ENCODE data around the gene HAPLN2.
"Not testable (repeated sequence)": the region's sequence is repeated elsewhere in the genome, so short reads cannot be mapped to it uniquely, and the experiment has no call there.

HAPLN2 gene

DNA sequence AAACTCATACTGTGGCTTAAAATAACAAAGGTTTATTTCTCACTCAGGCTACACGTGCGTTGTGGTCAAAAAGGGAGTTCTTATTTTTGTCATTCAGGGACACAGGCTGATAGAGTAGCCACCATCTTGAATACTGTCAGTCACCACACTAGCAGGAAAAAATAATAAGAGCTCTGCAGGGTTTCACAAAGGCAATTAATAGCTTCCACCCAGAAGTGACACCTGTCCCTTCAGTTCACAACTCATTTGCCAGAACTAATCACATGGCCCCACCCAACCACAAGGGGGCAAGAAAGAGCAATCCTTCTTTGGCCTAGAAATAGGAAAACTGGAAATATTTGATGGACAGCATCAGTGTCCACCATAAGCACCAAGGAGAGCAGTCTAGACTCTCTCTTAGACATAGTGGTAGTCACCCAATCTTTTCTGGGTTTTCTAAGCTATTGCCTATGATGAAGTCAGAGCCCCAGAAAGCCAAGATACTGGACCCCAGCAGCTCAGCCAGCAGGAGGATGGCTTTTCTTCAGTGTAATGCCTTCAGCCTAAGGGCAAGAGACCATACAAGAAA lies 8.2 kb downstream of the HAPLN2 start:
- peak; percentile 36 for DNase-seq (ENCODE audit: low read depth, low spot score)
- TF ChIP-seq, protein P1, sequence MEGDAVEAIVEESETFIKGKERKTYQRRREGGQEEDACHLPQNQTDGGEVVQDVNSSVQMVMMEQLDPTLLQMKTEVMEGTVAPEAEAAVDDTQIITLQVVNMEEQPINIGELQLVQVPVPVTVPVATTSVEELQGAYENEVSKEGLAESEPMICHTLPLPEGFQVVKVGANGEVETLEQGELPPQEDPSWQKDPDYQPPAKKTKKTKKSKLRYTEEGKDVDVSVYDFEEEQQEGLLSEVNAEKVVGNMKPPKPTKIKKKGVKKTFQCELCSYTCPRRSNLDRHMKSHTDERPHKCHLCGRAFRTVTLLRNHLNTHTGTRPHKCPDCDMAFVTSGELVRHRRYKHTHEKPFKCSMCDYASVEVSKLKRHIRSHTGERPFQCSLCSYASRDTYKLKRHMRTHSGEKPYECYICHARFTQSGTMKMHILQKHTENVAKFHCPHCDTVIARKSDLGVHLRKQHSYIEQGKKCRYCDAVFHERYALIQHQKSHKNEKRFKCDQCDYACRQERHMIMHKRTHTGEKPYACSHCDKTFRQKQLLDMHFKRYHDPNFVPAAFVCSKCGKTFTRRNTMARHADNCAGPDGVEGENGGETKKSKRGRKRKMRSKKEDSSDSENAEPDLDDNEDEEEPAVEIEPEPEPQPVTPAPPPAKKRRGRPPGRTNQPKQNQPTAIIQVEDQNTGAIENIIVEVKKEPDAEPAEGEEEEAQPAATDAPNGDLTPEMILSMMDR (IDR thresholded peaks at IDR 0.05; ENCODE audit: low read depth, low read length): peak; percentile 76
- H3K4me3 ChIP-seq (ENCODE audit: low read depth, low read length): no peak overlapping the region
- in situ Hi-C loops (cut with HindIII; ENCODE audit: low sequenced_read_pairs): no loop called here

DNA sequence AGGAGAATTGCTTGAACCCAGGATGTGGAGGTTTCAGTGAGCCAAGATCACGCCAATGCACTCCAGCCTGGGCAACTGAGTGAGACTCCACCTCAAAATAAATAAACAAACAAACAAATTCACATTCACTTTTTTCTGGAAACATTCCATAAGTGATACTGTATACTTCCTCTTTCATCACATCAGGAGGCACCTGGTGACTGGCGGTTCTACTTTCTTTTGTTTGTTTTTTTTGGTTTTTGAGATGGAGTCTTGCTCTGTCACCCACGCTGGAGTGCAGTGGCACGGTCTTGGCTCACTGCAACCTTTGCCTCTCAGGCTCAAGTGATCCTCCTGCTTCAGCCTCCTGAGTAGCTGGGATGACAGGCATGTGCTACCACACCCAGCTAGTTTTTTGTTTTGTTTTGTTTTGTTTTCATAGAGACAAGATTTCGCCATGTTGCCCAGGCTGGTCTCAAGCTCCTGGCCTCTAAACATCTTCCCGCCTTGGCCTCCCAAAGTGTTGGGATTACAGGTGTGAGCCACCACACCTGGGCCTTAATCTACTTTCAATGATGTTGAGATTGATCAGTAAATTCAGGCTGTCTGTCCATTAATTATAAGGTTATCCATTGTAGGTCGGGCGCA lies 10.7 kb downstream of the HAPLN2 start:
- DNase-seq (ENCODE audit: low read depth, low spot score): no peak
- H3K4me3 ChIP-seq (ENCODE audit: low read depth, low read length): no peak overlapping the region
- in situ Hi-C loops (cut with HindIII; ENCODE audit: low sequenced_read_pairs): no loop called here
- TF ChIP-seq, protein P1 (IDR thresholded peaks at IDR 0.05; ENCODE audit: low read depth, low read length): no peak

DNA sequence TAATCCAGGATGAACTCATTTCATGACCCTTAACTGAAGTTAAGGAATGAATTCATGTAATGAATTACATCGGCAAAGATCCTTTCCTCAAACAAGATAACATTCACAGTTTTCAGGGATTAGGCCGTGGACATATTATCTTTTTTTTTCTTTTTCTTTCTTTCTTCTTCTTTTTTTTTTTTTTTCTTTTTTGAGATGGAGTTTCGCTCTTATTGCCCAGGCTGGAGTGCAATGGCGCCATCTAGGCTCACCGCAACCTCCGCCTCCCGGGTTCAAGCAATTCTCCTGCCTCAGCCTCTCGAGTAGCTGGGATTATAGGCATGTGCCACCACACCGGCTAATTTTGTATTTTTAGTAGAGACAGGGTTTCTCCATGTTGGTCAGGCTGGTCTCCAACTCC lies 11.9 kb downstream of the HAPLN2 start:
- H3K4me3 ChIP-seq (ENCODE audit: low read depth, low read length); in situ Hi-C loops (cut with HindIII; ENCODE audit: low sequenced_read_pairs); DNase-seq (ENCODE audit: low read depth, low spot score): not testable (repeated sequence)

DNA sequence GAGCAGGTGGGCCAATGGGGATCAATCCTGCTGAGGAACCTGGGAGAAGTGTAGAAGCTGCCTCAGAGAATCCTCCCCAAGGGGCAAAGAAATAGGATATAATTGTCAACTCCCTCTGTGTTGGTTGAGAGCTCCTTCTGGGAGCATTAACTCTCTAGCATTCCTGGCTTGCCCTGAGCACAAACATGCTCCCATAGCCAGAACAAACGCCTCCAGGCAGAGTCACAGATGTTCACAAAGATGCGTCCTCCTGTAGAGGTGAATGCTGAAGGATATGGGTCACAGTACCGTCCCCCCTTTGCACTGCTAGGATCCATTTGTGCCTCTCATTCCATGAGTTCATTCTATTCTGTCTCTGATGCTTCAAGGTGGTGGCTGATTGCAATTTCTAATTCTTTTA lies 13.1 kb downstream of the HAPLN2 start:
- in situ Hi-C loops (cut with HindIII; ENCODE audit: low sequenced_read_pairs): no loop called here
- TF ChIP-seq, protein P1 (IDR thresholded peaks at IDR 0.05; ENCODE audit: low read depth, low read length): no peak
- no peak for DNase-seq (ENCODE audit: low read depth, low spot score)
- H3K4me3 ChIP-seq (ENCODE audit: low read depth, low read length): no peak overlapping the region

DNA sequence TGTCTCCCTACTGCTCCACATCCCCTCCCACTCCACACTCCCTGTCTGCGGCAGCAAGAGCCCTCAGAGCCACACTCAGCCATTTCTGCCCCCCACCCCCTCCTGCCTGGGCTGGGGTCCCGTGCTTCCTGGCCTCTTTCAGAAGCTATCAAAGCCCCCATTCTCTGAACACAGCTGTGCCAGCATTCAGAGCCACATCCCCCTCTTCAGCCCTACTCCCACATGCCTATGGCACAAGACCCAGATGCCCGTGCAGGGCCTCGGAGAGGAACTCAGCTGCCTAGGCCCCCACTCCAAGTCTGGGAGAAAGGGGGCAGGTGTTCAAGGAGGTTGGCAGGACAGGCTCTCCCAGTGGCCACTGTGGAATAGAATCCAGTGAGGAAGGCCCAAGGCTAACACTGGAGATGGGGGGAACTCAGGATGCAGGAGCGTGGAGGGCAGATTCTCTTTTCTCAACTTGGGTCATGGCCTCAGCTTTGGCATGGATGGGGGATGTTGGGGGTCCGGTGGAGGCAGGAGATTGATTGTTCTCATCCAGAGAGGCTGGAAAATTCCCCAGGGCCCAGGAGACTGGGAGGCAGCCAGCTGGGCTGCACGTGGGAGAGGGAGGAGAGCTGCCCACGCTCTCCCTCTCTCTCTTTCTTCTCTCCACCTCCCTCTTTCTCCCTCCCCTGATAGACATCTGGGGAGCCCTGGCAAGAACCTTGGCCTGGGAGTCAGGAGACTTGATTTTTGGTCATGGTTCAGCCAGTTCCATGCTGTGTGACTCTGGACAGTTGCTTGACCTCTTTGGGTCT lies 19.2 kb downstream of the HAPLN2 start:
- DNase-seq (ENCODE audit: low read depth, low spot score): no peak
- TF ChIP-seq, protein P1 (IDR thresholded peaks at IDR 0.05; ENCODE audit: low read depth, low read length): no peak
- H3K4me3 ChIP-seq (ENCODE audit: low read depth, low read length): no peak overlapping the region
- in situ Hi-C loops (cut with HindIII; ENCODE audit: low sequenced_read_pairs): no loop called here

DNA sequence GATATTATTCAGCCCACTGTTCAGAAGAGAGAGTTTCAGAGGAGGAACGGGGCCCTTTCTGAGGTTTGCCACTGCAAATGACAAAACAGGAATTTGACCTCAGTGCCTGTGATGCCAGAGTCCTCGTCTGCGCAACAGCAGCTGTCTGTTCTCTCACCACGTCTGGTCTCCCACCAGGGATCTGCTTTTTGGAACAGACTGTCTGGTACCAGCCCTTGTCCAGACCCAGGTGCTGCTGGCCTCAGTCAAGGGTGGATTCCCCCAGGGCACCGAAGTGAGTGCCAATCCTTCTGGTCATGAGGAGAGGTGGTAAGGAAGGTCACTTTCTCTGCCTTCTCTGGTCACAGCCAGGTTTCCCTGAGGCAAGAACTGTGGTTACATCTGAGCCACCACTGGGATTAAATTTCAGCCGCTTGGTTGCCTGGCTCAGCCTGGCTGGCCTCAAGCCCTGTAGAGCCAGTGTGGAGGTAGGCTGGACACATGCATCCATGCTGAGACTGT lies 20.4 kb downstream of the HAPLN2 start:
- DNase-seq (ENCODE audit: low read depth, low spot score): no peak
- in situ Hi-C loops (cut with HindIII; ENCODE audit: low sequenced_read_pairs): no loop called here
- no peak overlapping the region for H3K4me3 ChIP-seq (ENCODE audit: low read depth, low read length)
- TF ChIP-seq, protein P1 (IDR thresholded peaks at IDR 0.05; ENCODE audit: low read depth, low read length): no peak

All from astrocyte of the spinal cord (primary cell).